ENCODE data around the gene BEST2.

The BEST2 gene

GRCh38 chr19:12752056-12752781, 628 bp downstream of the BEST2 start:
- Histone ChIP-seq H3K36me3 (peaks cover 6% of the 10 kb centered on the region), H3K27me3 (peaks cover 58% of the 10 kb centered on the region), H3K4me3 (ENCODE audit: low read depth, low read length) (no peak overlapping the region), H3K9me3 (no peaks in the 10 kb centered on the region), H3K4me1 (no peaks in the 10 kb centered on the region)
- TF ChIP-seq, protein P1, sequence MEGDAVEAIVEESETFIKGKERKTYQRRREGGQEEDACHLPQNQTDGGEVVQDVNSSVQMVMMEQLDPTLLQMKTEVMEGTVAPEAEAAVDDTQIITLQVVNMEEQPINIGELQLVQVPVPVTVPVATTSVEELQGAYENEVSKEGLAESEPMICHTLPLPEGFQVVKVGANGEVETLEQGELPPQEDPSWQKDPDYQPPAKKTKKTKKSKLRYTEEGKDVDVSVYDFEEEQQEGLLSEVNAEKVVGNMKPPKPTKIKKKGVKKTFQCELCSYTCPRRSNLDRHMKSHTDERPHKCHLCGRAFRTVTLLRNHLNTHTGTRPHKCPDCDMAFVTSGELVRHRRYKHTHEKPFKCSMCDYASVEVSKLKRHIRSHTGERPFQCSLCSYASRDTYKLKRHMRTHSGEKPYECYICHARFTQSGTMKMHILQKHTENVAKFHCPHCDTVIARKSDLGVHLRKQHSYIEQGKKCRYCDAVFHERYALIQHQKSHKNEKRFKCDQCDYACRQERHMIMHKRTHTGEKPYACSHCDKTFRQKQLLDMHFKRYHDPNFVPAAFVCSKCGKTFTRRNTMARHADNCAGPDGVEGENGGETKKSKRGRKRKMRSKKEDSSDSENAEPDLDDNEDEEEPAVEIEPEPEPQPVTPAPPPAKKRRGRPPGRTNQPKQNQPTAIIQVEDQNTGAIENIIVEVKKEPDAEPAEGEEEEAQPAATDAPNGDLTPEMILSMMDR (IDR thresholded peaks at IDR 0.05; ENCODE audit: low read depth, low read length) = no peak
- DNase-seq = no peak

- Histone ChIP-seq H3K9me3 (no peaks in the 10 kb centered on the region), H3K4me3 (ENCODE audit: low read depth, low read length) (no peak overlapping the region), H3K27me3 (peaks cover 55% of the 10 kb centered on the region), H3K4me1 (no peaks in the 10 kb centered on the region), H3K36me3 (no peaks in the 10 kb centered on the region)
- TF ChIP-seq, protein P1 (IDR thresholded peaks at IDR 0.05; ENCODE audit: low read depth, low read length) = no peak
- no peak for DNase-seq
Measured at GRCh38 chr19:12754465-12755196, 3.0 kb downstream of the BEST2 start.

DNA sequence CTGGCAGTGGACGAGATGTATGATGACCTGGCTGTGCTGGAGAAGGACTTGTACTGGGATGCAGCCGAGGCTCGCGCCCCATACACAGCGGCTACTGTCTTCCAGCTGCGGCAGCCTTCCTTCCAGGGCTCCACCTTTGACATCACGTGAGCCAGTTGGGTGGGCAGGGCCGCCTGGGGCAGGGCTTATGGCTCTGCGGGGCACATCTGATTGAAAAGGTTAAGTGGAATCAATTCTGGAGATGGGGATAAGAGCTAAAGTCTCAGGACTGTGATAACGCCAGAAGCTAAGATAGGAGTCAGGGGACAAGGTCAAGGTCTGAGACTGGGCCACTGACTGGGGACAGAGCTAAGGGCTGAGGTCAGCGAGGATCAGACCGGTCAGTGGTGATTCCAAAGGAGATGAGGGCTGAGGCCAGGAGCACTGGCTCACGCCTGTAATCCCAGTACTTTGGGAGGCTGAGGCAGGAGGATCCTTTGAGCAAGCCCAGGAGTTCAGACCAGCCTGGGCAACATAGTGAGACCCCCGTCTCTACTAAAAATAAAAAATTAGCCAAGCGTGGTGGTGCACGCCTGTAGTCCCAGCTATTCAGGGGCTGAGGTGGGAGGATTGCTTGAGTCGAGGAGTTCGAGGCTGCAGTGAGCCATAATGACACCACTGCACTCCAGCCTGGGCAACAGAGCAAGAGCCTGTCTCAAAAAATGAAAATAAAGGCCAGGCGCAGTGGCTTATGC, 4.7 kb downstream of the BEST2 start:
- TF ChIP-seq, protein P1 (IDR thresholded peaks at IDR 0.05; ENCODE audit: low read depth, low read length) = no peak
- no peaks in the 10 kb centered on the region for H3K36me3 ChIP-seq

DNA sequence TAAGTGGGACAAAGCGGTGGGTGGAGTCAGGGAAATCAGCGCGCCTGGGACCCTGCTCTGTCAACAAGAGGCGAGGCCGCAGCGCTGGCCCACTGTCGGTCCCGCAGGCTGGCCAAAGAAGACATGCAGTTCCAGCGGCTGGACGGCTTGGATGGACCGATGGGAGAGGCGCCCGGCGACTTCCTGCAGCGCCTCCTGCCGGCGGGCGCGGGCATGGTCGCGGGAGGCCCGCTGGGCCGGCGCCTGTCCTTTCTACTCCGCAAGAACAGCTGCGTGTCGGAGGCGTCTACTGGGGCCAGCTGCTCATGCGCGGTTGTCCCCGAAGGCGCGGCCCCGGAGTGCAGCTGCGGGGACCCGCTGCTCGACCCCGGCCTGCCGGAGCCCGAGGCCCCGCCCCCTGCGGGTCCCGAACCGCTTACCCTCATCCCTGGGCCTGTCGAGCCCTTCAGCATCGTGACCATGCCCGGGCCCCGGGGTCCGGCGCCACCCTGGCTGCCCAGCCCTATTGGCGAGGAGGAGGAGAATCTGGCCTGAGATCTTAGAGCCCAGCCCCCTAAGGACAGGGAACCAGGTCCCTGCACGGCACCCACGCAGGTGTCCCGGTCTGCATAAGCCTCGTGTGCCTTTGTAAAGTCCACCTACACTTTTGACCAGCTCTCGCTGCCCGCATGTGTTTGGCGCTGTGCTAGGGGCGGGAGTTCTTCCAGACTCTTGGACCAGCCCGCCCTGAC, 6.1 kb downstream of the BEST2 start:
- H3K36me3 ChIP-seq = no peaks in the 10 kb centered on the region
- TF ChIP-seq, protein P1 (IDR thresholded peaks at IDR 0.05; ENCODE audit: low read depth, low read length) = peak; percentile 88
- peak overlapping the region; percentile 44 for H3K4me3 ChIP-seq (ENCODE audit: low read depth, low read length)
- H3K27me3 ChIP-seq = peaks cover 26% of the 10 kb centered on the region
- H3K4me1 ChIP-seq = no peaks in the 10 kb centered on the region
- no peaks in the 10 kb centered on the region for H3K9me3 ChIP-seq
- peak; percentile 83 for DNase-seq

More for the DNA sequence above, 4.7 kb downstream of the BEST2 start:
- Histone ChIP-seq H3K9me3 (no peaks in the 10 kb centered on the region), H3K4me3 (ENCODE audit: low read depth, low read length) (no peak overlapping the region), H3K4me1 (no peaks in the 10 kb centered on the region), H3K27me3 (peaks cover 38% of the 10 kb centered on the region)
- DNase-seq = no peak

DNA sequence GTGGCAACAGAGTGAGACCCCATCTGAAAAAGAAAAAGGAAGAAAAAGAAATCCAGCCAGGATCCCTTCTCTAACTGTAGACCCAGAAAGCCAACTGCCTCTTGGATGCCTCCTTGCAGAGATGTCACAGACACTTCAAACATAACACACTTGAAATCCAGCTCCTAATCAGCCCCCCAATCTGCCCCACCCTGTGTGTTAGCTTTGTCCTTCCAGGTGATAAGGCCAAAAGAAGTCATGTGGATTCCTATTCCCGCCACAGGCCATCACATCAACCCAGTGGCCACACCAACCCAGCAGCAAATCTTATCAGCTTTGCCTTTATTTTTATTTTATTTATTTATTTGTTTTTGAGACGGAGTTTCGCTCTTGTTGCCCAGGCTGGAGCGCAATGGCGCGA, 8.1 kb downstream of the BEST2 start:
- Histone ChIP-seq H3K4me1 (no peaks in the 10 kb centered on the region), H3K4me3 (ENCODE audit: low read depth, low read length) (no peak overlapping the region), H3K36me3 (no peaks in the 10 kb centered on the region; the same call in 1 of the 2 replicates), H3K27me3 (peaks cover 8% of the 10 kb centered on the region), H3K9me3 (no peaks in the 10 kb centered on the region)
- TF ChIP-seq, protein P1 (IDR thresholded peaks at IDR 0.05; ENCODE audit: low read depth, low read length) = no peak
- no peak for DNase-seq

Measured in BE2C (cell line).